ENCODE results near the gene ESRRB.

ESRRB gene

DNA sequence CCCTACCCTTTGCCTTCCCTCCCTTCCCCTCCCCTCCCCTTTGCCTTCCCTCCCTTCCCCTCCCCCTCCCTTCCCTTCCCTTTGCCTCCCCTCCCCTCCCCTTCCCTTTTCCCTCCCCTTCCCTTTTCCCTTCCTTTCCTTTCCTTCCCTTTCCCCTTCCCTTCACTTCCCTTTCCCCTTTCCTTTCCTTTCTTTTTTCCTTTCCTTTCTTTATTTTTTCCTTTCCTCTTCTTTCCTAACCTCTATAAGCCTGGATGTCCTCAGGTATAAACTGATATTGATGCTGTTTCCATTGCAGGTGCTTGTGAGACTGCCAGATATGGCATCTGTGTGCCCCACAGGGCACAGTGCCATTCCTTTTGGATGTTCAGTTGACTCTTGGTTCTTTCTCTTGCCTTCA lies 163.2 kb downstream of the ESRRB start:
- Histone ChIP-seq H2AFZ (ENCODE audit: low read length) (no peak overlapping the region), H3K27me3 (ENCODE audit: insufficient read depth, low read length, poor library complexity, severe bottlenecking) (no peaks in the 10 kb centered on the region), H3K4me2 (ENCODE audit: low read depth, low read length, poor library complexity, severe bottlenecking) (no peak overlapping the region), H3K4me1 (ENCODE audit: insufficient read depth, low read length, poor library complexity, severe bottlenecking) (no peaks in the 10 kb centered on the region), H3K9ac (ENCODE audit: low read depth, low read length, poor library complexity, severe bottlenecking) (no peak overlapping the region), H3K36me3 (ENCODE audit: insufficient read depth, low read length) (no peaks in the 10 kb centered on the region), H3K79me2 (ENCODE audit: insufficient read depth, low read length) (no peaks in the 10 kb centered on the region), H4K20me1 (ENCODE audit: insufficient read depth, low read length, poor library complexity, severe bottlenecking) (no peaks in the 10 kb centered on the region), H3K4me3 (ENCODE audit: low read length, poor library complexity, severe bottlenecking) (no peak overlapping the region), H3F3A (ENCODE audit: low read depth) (no peaks in the 10 kb centered on the region), H3K9me2 (replicated peaks; ENCODE audit: low read depth, low read length) (no peaks in the 10 kb centered on the region), H3K9me3 (ENCODE audit: insufficient read depth, low read depth, low read length) (no peaks in the 10 kb centered on the region)
- TF ChIP-seq, protein P1, sequence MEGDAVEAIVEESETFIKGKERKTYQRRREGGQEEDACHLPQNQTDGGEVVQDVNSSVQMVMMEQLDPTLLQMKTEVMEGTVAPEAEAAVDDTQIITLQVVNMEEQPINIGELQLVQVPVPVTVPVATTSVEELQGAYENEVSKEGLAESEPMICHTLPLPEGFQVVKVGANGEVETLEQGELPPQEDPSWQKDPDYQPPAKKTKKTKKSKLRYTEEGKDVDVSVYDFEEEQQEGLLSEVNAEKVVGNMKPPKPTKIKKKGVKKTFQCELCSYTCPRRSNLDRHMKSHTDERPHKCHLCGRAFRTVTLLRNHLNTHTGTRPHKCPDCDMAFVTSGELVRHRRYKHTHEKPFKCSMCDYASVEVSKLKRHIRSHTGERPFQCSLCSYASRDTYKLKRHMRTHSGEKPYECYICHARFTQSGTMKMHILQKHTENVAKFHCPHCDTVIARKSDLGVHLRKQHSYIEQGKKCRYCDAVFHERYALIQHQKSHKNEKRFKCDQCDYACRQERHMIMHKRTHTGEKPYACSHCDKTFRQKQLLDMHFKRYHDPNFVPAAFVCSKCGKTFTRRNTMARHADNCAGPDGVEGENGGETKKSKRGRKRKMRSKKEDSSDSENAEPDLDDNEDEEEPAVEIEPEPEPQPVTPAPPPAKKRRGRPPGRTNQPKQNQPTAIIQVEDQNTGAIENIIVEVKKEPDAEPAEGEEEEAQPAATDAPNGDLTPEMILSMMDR (conservative IDR thresholded peaks at IDR 0.05; ENCODE audit: low read length), result no peak
- TF ChIP-seq EZH2phosphoT487 (IDR thresholded peaks at IDR 0.05; ENCODE audit: borderline replicate concordance), result no peak

DNA sequence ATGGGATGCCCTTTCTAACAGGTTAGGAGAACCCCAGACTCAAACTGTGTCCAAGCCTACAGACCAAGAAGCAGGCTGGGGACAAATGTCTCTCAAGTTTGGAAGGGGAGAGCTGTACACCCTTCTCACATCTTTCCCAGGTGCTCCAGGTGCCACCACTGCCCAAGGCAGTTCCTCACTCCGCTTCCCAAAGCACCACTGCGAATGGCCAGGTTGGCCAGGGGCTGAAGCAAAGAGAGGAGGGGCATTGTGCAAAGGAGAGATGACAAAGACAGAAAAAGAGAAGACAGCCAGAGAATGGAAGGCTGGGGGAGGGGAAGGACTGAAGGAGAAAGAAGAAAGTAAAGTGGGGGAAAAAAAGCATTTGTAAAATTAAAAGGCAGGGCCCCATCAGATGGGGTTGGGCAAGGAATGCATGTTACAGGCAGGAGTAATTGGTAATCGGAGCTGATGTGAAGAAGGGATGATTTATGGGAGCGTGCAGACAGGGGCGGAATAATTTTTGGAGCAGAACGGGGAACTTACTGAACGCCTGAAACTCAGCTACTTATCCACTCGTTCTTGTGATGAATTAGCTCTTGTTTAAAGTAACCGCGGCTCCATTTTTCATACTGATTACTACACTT lies 165.8 kb downstream of the ESRRB start:
- Histone ChIP-seq H3K36me3 (ENCODE audit: insufficient read depth, low read length) (no peaks in the 10 kb centered on the region), H3K4me1 (ENCODE audit: insufficient read depth, low read length, poor library complexity, severe bottlenecking) (no peaks in the 10 kb centered on the region), H3K9ac (ENCODE audit: low read depth, low read length, poor library complexity, severe bottlenecking) (no peak overlapping the region), H3K79me2 (ENCODE audit: insufficient read depth, low read length) (no peaks in the 10 kb centered on the region), H3K4me2 (ENCODE audit: low read depth, low read length, poor library complexity, severe bottlenecking) (no peak overlapping the region), H3K9me2 (replicated peaks; ENCODE audit: low read depth, low read length) (no peaks in the 10 kb centered on the region), H4K20me1 (ENCODE audit: insufficient read depth, low read length, poor library complexity, severe bottlenecking) (no peaks in the 10 kb centered on the region), H3K4me3 (ENCODE audit: low read length, poor library complexity, severe bottlenecking) (no peak overlapping the region), H3F3A (ENCODE audit: low read depth) (no peaks in the 10 kb centered on the region), H2AFZ (ENCODE audit: low read length) (no peak overlapping the region), H3K9me3 (ENCODE audit: insufficient read depth, low read depth, low read length) (no peaks in the 10 kb centered on the region), H3K27me3 (ENCODE audit: insufficient read depth, low read length, poor library complexity, severe bottlenecking) (no peaks in the 10 kb centered on the region)
- TF ChIP-seq EZH2phosphoT487 (IDR thresholded peaks at IDR 0.05; ENCODE audit: borderline replicate concordance), result no peak
- TF ChIP-seq, protein P1 (conservative IDR thresholded peaks at IDR 0.05; ENCODE audit: low read length), result no peak

DNA sequence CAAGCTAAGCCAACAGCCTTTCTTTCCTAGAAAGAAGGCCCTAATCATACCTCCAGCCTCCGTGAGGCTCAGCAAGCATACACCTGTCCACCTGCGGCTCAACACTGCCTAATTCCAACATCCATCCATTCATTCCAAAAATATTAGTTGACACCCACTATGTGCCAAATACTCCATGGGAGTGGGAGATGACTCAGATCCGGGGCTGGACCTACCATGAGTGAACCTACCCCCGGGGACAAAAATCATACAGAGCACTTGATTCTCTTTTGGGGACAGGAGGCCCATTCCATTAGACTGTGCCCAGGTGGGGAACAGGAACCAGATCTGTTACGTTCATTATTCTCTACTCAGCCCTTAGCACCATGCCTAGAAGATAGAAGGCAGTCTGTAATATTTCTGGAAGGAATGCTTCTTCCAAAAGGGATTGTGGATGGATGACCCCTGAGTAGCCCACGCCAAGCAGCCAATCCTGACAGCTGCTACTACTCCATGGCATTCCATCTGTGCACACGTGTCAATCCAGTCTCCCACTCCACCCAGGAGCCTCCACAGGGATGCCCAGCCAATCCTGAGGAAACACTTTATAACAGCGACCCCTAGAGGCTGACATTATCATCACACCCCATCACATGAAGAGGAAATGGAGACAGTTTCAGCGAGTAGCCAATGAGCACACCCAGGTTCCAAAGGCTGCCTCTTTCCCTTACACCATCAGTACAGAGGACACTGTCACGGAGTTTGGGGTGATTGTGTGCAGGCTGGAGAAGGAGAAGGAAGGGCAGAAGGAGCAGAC lies 170.7 kb downstream of the ESRRB start:
- Histone ChIP-seq H3K27me3 (ENCODE audit: insufficient read depth, low read length, poor library complexity, severe bottlenecking) (no peaks in the 10 kb centered on the region), H2AFZ (ENCODE audit: low read length) (peak overlapping the region; percentile 71; the same call in 1 of the 2 replicates), H3K9me3 (ENCODE audit: insufficient read depth, low read depth, low read length) (no peaks in the 10 kb centered on the region), H3K36me3 (ENCODE audit: insufficient read depth, low read length) (no peaks in the 10 kb centered on the region), H3K9me2 (replicated peaks; ENCODE audit: low read depth, low read length) (no peaks in the 10 kb centered on the region), H3K79me2 (ENCODE audit: insufficient read depth, low read length) (no peaks in the 10 kb centered on the region), H4K20me1 (ENCODE audit: insufficient read depth, low read length, poor library complexity, severe bottlenecking) (no peaks in the 10 kb centered on the region), H3K4me1 (ENCODE audit: insufficient read depth, low read length, poor library complexity, severe bottlenecking) (no peaks in the 10 kb centered on the region), H3K9ac (ENCODE audit: low read depth, low read length, poor library complexity, severe bottlenecking) (no peak overlapping the region), H3K4me2 (ENCODE audit: low read depth, low read length, poor library complexity, severe bottlenecking) (no peak overlapping the region), H3K4me3 (ENCODE audit: low read length, poor library complexity, severe bottlenecking) (no peak overlapping the region), H3F3A (ENCODE audit: low read depth) (no peaks in the 10 kb centered on the region)
- TF ChIP-seq EZH2phosphoT487 (IDR thresholded peaks at IDR 0.05; ENCODE audit: borderline replicate concordance), result no peak
- TF ChIP-seq, protein P1 (conservative IDR thresholded peaks at IDR 0.05; ENCODE audit: low read length), result peak; percentile 80
